GM12874 (cell line): ENCODE data around the gene CCDC159.

Experiments
- CTCF ChIP-seq: IDR thresholded peaks from 2 replicates; pipeline ENCODE4 v1.5.1; 2011; ENCODE audit warnings: low read depth, mild to moderate bottlenecking, control low read depth, low read length, moderate library complexity; ENCODE audit not compliant: insufficient read depth

CCDC159 gene

GRCh38 chr19:11384778-11385129, 38.4 kb downstream of the CCDC159 start:
- no peak for TF ChIP-seq CTCF

GRCh38 chr19:11387162-11388034, 41.1 kb downstream of the CCDC159 start:
- TF ChIP-seq CTCF = no peak

- TF ChIP-seq CTCF = no peak
Measured at GRCh38 chr19:11390359-11390758, 44.0 kb downstream of the CCDC159 start.

GRCh38 chr19:11390933-11391680, 44.8 kb downstream of the CCDC159 start:
- TF ChIP-seq CTCF = no peak

- TF ChIP-seq CTCF = no peak
Measured at GRCh38 chr19:11397089-11397610, 50.8 kb downstream of the CCDC159 start.

GRCh38 chr19:11399667-11400066, 53.3 kb downstream of the CCDC159 start:
- TF ChIP-seq CTCF = no peak

- TF ChIP-seq CTCF = no peak
Measured at GRCh38 chr19:11400798-11401197, 54.5 kb downstream of the CCDC159 start.
